Neural progenitor cell (in vitro differentiated cells): Measurements from ENCODE around the gene CFAP54.

Source experiments
- EZH2 ChIP-seq: fragments of 200-600 bp; sonication (generic); IDR thresholded peaks from 2 replicates; pipeline ENCODE4 v1.6.1; 2017; ENCODE audit warnings: antibody characterized with exemption, mild to moderate bottlenecking, moderate library complexity
- EZH2phosphoT487 ChIP-seq: fragments of 200-600 bp; sonication (generic); IDR thresholded peaks from 2 replicates; pipeline ENCODE4 v1.6.1; 2017; ENCODE audit warnings: antibody characterized with exemption
- TF ChIP-seq, protein P1 (sequence below): fragments of 200-600 bp; sonication (generic); IDR thresholded peaks from 2 replicates; pipeline ENCODE4 v1.5.1; 2017; ENCODE audit warnings: antibody characterized with exemption, mild to moderate bottlenecking

- TF ChIP-seq, protein P1, sequence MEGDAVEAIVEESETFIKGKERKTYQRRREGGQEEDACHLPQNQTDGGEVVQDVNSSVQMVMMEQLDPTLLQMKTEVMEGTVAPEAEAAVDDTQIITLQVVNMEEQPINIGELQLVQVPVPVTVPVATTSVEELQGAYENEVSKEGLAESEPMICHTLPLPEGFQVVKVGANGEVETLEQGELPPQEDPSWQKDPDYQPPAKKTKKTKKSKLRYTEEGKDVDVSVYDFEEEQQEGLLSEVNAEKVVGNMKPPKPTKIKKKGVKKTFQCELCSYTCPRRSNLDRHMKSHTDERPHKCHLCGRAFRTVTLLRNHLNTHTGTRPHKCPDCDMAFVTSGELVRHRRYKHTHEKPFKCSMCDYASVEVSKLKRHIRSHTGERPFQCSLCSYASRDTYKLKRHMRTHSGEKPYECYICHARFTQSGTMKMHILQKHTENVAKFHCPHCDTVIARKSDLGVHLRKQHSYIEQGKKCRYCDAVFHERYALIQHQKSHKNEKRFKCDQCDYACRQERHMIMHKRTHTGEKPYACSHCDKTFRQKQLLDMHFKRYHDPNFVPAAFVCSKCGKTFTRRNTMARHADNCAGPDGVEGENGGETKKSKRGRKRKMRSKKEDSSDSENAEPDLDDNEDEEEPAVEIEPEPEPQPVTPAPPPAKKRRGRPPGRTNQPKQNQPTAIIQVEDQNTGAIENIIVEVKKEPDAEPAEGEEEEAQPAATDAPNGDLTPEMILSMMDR: no peak
- TF ChIP-seq EZH2 (no peak), EZH2phosphoT487 (no peak)
Observed at GRCh38 chr12:96810477-96810876, 321.1 kb downstream of the CFAP54 start.
